Measurements from ENCODE around the gene SEMA3B. TPM values are rescaled to one million over a fixed set of nuclear protein-coding genes. Genes with fewer than 3 reads are reported as not detected.
"Not testable (repeated sequence)": the region's sequence is repeated elsewhere in the genome, so short reads cannot be mapped to it uniquely, and the experiment has no call there.

The SEMA3B gene
- total RNA-seq, 1 donor from 2014 or later = 0.68 TPM

- intact Hi-C loops (cut with micrococcal nuclease) = loop anchor here (2.0 kb wide), 1 partner anchor 26 kb away; no protein-coding TSS in a partner anchor
- H3K27ac Mint-ChIP-seq; H3K9me3 Mint-ChIP-seq; H3K4me3 Mint-ChIP-seq (ENCODE audit: low read depth); H3K36me3 Mint-ChIP-seq (ENCODE audit: low read depth); DNase-seq (ENCODE audit: low spot score): not testable (repeated sequence)
- Mint-ChIP-seq H3K27me3 (ENCODE audit: low read depth) (peaks cover 39% of the 10 kb centered on the region), H3K4me1 (ENCODE audit: low read depth) (peaks cover 11% of the 10 kb centered on the region)
Observed at GRCh38 chr3:50272538-50272910, 3.6 kb downstream of the SEMA3B start.

- intact Hi-C loops (cut with micrococcal nuclease) = loop anchor here (1.0 to 2.0 kb wide), 4 partner anchors 13 to 152 kb away; no protein-coding TSS in a partner anchor
- H3K36me3 Mint-ChIP-seq (ENCODE audit: low read depth) = no peaks in the 10 kb centered on the region
- H3K4me1 Mint-ChIP-seq (ENCODE audit: low read depth) = peaks cover 11% of the 10 kb centered on the region
- peaks cover 39% of the 10 kb centered on the region for H3K27me3 Mint-ChIP-seq (ENCODE audit: low read depth)
- H3K4me3 Mint-ChIP-seq (ENCODE audit: low read depth) = peak overlapping the region; percentile 64
- no peaks in the 10 kb centered on the region for H3K9me3 Mint-ChIP-seq
- H3K27ac Mint-ChIP-seq = no peak overlapping the region
- peak; percentile 82 for DNase-seq (ENCODE audit: low spot score)
Observed at GRCh38 chr3:50272911-50273688, 4.2 kb downstream of the SEMA3B start.

- H3K36me3 Mint-ChIP-seq (ENCODE audit: low read depth) = no peaks in the 10 kb centered on the region
Observed at GRCh38 chr3:50273689-50274065, 4.7 kb downstream of the SEMA3B start.

GRCh38 chr3:50274371-50275104, 5.6 kb downstream of the SEMA3B start:
- Mint-ChIP-seq H3K27ac (no peak overlapping the region), H3K4me3 (ENCODE audit: low read depth) (peak overlapping the region; percentile 34), H3K36me3 (ENCODE audit: low read depth) (no peaks in the 10 kb centered on the region), H3K9me3 (no peaks in the 10 kb centered on the region), H3K27me3 (ENCODE audit: low read depth) (peaks cover 36% of the 10 kb centered on the region), H3K4me1 (ENCODE audit: low read depth) (peaks cover 11% of the 10 kb centered on the region)
- intact Hi-C loops (cut with micrococcal nuclease) = loop anchor here (1.0 kb wide), 2 partner anchors 50 to 80 kb away; no protein-coding TSS in a partner anchor
- peak; percentile 70 for DNase-seq (ENCODE audit: low spot score)

More at GRCh38 chr3:50273689-50274065, 4.7 kb downstream of the SEMA3B start:
- intact Hi-C loops (cut with micrococcal nuclease) = loop anchor here (1.0 to 2.0 kb wide), 6 partner anchors 13 to 152 kb away; no protein-coding TSS in a partner anchor
- Mint-ChIP-seq H3K27ac (no peak overlapping the region), H3K4me3 (ENCODE audit: low read depth) (no peak overlapping the region), H3K4me1 (ENCODE audit: low read depth) (peaks cover 11% of the 10 kb centered on the region), H3K27me3 (ENCODE audit: low read depth) (peaks cover 38% of the 10 kb centered on the region), H3K9me3 (no peaks in the 10 kb centered on the region)
- no peak for DNase-seq (ENCODE audit: low spot score)

DNA sequence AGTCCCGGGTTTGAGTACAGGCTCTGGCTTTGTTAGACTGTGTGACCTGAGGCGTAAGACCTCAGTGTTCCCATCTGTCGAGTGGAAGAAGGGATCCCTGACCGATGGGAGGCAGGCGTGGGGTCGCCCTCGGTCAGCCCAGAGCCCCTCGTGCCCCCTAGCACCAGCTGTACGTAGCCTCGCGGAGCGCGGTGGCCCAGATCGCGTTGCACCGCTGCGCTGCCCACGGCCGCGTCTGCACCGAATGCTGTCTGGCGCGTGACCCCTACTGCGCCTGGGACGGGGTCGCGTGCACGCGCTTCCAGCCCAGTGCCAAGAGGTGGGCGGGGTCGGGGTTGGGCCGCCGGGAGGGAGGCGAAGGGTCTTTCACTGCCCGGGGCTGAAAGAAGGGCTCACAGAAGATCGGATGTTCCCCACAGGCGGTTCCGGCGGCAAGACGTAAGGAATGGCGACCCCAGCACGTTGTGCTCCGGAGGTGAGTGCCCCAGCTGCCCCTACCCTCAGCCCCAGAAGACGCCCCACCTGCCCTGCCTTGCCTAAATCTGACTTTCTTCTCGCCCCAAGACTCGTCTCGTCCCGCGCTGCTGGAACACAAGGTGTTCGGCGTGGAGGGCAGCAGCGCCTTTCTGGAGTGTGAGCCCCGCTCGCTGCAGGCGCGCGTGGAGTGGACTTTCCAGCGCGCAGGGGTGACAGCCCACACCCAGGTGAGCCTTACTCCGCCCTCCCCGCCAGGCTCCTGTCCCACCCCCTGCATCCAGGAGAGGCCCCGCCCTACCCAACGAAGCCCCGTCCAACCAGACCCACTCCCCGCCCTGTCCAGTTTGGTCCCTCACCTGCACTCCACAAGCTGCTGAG, 6.4 kb downstream of the SEMA3B start:
- intact Hi-C loops (cut with micrococcal nuclease) = no loop called here
- no peaks in the 10 kb centered on the region for H3K36me3 Mint-ChIP-seq (ENCODE audit: low read depth)
- DNase-seq (ENCODE audit: low spot score) = no peak
- peak overlapping the region; percentile 17 for H3K4me3 Mint-ChIP-seq (ENCODE audit: low read depth)
- no peak overlapping the region for H3K27ac Mint-ChIP-seq
- no peaks in the 10 kb centered on the region for H3K9me3 Mint-ChIP-seq
- peaks cover 36% of the 10 kb centered on the region for H3K27me3 Mint-ChIP-seq (ENCODE audit: low read depth)
- H3K4me1 Mint-ChIP-seq (ENCODE audit: low read depth) = peaks cover 11% of the 10 kb centered on the region

- Mint-ChIP-seq H3K27me3 (ENCODE audit: low read depth) (peaks cover 36% of the 10 kb centered on the region), H3K27ac (no peak overlapping the region), H3K36me3 (ENCODE audit: low read depth) (no peaks in the 10 kb centered on the region), H3K4me3 (ENCODE audit: low read depth) (peak overlapping the region; percentile 17), H3K9me3 (no peaks in the 10 kb centered on the region), H3K4me1 (ENCODE audit: low read depth) (peaks cover 11% of the 10 kb centered on the region)
- DNase-seq (ENCODE audit: low spot score) = peak; percentile 32
- intact Hi-C loops (cut with micrococcal nuclease) = no loop called here
Observed at GRCh38 chr3:50275996-50276761, 7.2 kb downstream of the SEMA3B start.

DNA sequence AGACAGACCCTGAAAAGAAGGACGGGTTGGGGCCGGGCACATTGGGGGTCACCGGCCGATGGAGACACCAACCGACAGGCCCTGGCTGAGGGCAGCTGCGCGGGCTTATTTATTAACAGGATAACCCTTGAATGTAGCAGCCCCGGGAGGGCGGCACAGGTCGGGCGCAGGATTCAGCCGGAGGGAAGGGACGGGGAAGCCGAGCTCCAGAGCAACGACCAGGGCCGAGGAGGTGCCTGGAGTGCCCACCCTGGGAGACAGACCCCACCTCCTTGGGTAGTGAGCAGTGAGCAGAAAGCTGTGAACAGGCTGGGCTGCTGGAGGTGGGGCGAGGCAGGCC, 7.8 kb downstream of the SEMA3B start:
- H3K27ac Mint-ChIP-seq = no peak overlapping the region
- DNase-seq (ENCODE audit: low spot score) = no peak
- no peaks in the 10 kb centered on the region for H3K36me3 Mint-ChIP-seq (ENCODE audit: low read depth)
- peaks cover 36% of the 10 kb centered on the region for H3K27me3 Mint-ChIP-seq (ENCODE audit: low read depth)
- no peaks in the 10 kb centered on the region for H3K9me3 Mint-ChIP-seq
- H3K4me3 Mint-ChIP-seq (ENCODE audit: low read depth) = no peak overlapping the region
- peaks cover 11% of the 10 kb centered on the region for H3K4me1 Mint-ChIP-seq (ENCODE audit: low read depth)
- intact Hi-C loops (cut with micrococcal nuclease) = no loop called here

DNA sequence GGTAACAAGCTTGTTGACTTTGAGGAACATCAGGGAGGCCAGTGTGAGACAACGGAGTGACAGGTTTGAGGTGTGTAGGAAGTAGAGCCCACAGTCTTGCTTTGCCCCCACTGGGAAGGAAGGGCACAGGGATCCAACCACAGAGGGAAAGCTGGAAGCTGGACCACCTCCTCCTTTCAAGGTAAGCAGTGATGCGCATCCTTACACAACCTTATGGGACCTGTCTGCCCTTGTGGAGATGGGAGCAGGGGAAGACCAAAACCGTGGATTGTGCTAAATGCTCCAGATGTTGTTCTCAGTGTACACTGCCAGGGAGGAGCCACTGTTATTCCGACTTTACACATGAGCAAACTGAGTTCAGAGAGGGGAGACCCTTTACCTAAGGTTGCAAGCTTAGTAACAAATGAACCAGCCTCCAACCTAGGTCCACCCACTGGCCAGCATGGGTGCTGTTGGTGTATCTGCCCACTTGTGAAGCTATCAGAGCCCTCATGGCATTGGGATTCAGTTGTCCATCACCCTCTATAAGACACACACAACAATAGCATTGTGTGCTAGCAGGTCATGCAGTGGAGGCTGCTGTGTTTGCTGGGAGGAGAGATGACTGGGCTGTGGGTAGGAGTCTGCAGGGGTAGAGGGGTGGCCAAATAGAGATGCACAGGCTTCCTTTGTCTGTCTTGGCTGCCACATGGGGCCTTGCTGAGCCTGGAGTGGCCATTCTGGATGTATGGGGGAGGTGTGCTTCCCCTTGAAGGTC, 9.4 kb downstream of the SEMA3B start:
- peaks cover 9% of the 10 kb centered on the region for H3K4me1 Mint-ChIP-seq (ENCODE audit: low read depth)
- intact Hi-C loops (cut with micrococcal nuclease) = no loop called here
- no peaks in the 10 kb centered on the region for H3K9me3 Mint-ChIP-seq
- H3K27me3 Mint-ChIP-seq (ENCODE audit: low read depth) = peaks cover 32% of the 10 kb centered on the region
- H3K27ac Mint-ChIP-seq = no peak overlapping the region
- no peak overlapping the region for H3K4me3 Mint-ChIP-seq (ENCODE audit: low read depth)
- no peaks in the 10 kb centered on the region for H3K36me3 Mint-ChIP-seq (ENCODE audit: low read depth)
- no peak for DNase-seq (ENCODE audit: low spot score)

- no peaks in the 10 kb centered on the region for H3K9me3 Mint-ChIP-seq
Observed at GRCh38 chr3:50278880-50279224, 9.9 kb downstream of the SEMA3B start, which contains the start of gene LSMEM2. Gene LSMEM2 (plus strand): TSS chr3:50279087. CDS start chr3:50279114, 27 bp downstream.

GRCh38 chr3:50279255-50280016, 10.5 kb downstream of the SEMA3B start:
- Mint-ChIP-seq H3K4me3 (ENCODE audit: low read depth) (no peak overlapping the region), H3K36me3 (ENCODE audit: low read depth) (no peaks in the 10 kb centered on the region), H3K9me3 (no peaks in the 10 kb centered on the region), H3K4me1 (ENCODE audit: low read depth) (peaks cover 5% of the 10 kb centered on the region), H3K27me3 (ENCODE audit: low read depth) (peaks cover 26% of the 10 kb centered on the region), H3K27ac (no peak overlapping the region)
- no peak for DNase-seq (ENCODE audit: low spot score)
- intact Hi-C loops (cut with micrococcal nuclease) = no loop called here

More at GRCh38 chr3:50278880-50279224, 9.9 kb downstream of the SEMA3B start, which contains the start of gene LSMEM2:
- DNase-seq (ENCODE audit: low spot score) = no peak
- intact Hi-C loops (cut with micrococcal nuclease) = no loop called here
- Mint-ChIP-seq H3K36me3 (ENCODE audit: low read depth) (no peaks in the 10 kb centered on the region), H3K4me3 (ENCODE audit: low read depth) (no peak within 1 kb of the TSS), H3K27ac (no peak within 1 kb of the TSS), H3K4me1 (ENCODE audit: low read depth) (peaks cover 9% of the 10 kb centered on the region), H3K27me3 (ENCODE audit: low read depth) (peaks cover 31% of the 10 kb centered on the region)

- H3K27me3 Mint-ChIP-seq (ENCODE audit: low read depth); H3K4me1 Mint-ChIP-seq (ENCODE audit: low read depth); intact Hi-C loops (cut with micrococcal nuclease); H3K9me3 Mint-ChIP-seq; H3K4me3 Mint-ChIP-seq (ENCODE audit: low read depth); H3K27ac Mint-ChIP-seq; DNase-seq (ENCODE audit: low spot score): not testable (repeated sequence)
- H3K36me3 Mint-ChIP-seq (ENCODE audit: low read depth) = peaks cover 26% of the 10 kb centered on the region
Observed at GRCh38 chr3:50284121-50284520, 15.2 kb downstream of the SEMA3B start.

Data from activated T-helper 2 cell treated with anti-CD3 and anti-CD28 coated beads, Interferon-gamma antibody, Interleukin-2, Interleukin-4, amounts not matched to agents 10 μg/mL and 5 μg/mL and 100 μg/mL, durations not matched to agents 14 hours and 24 hours and 36 hours (primary cell).